ENCODE measurements around the gene ATP11A.

DNA sequence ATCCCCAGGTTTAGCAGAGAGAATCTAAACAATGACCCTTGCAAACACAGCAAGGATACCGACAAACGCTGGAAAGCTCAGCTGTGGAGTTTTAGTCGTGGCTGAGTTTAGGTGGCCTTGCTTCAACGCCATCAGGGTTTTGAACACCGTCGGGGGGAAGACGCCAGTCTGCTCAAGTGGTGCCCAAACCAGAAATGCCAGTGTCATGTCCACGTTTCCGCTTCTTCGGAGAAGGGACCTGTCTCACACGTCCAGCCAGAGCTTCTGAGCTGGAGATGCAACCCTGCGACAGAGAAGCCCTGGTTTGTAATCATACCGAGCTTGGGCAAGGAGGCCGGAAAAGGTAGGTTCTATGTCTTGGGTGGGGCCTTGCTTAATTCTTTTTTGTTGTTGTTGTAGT lies 42.6 kb upstream of the ATP11A start:
- TF ChIP-seq, protein P1, sequence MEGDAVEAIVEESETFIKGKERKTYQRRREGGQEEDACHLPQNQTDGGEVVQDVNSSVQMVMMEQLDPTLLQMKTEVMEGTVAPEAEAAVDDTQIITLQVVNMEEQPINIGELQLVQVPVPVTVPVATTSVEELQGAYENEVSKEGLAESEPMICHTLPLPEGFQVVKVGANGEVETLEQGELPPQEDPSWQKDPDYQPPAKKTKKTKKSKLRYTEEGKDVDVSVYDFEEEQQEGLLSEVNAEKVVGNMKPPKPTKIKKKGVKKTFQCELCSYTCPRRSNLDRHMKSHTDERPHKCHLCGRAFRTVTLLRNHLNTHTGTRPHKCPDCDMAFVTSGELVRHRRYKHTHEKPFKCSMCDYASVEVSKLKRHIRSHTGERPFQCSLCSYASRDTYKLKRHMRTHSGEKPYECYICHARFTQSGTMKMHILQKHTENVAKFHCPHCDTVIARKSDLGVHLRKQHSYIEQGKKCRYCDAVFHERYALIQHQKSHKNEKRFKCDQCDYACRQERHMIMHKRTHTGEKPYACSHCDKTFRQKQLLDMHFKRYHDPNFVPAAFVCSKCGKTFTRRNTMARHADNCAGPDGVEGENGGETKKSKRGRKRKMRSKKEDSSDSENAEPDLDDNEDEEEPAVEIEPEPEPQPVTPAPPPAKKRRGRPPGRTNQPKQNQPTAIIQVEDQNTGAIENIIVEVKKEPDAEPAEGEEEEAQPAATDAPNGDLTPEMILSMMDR (IDR thresholded peaks at IDR 0.05) = no peak
- no peak for TF ChIP-seq POLR2A (IDR thresholded peaks at IDR 0.05)
